Breast epithelium (tissue), 3 donors: ENCODE results near the gene TTBK2.

ENCODE experiments used
- CTCF ChIP-seq, 3 donors: fragments of 450-650 bp; IDR thresholded peaks; one replicate each; pipeline ENCODE4 v1.5.1; 2016 to 2017; ENCODE audit warnings: antibody characterized with exemption in 3 of 3, mild to moderate bottlenecking in 3 of 3, moderate library complexity in 3 of 3
- POLR2A ChIP-seq: fragments of 450-650 bp; IDR thresholded peaks from one replicate; pipeline ENCODE4 v1.6.1; 2016; ENCODE audit warnings: antibody characterized with exemption, mild to moderate bottlenecking, moderate library complexity
- POLR2AphosphoS5 ChIP-seq, 3 donors: sonication (generic); formaldehyde crosslinking; IDR thresholded peaks; one replicate each; pipeline ENCODE4 v1.6.1; 2017; ENCODE audit warnings: antibody characterized with exemption in 3 of 3

GRCh38 chr15:42937143-42937542 is 16.6 kb upstream of the TTBK2 start:
- TF ChIP-seq CTCF (IDR thresholded peaks at IDR 0.05) (no peak), POLR2AphosphoS5 (IDR thresholded peaks at IDR 0.05) (no peak), POLR2A (no peak)
